ENCODE results near the gene CLBA1.
A peak's percentile ranks its signal among the peaks of the same experiment; 100 is the strongest.

Gene CLBA1

GRCh38 chr14:104956290-104956890, 29.2 kb upstream of the CLBA1 start:
- no peak overlapping the region for H3K4me3 ChIP-seq (ENCODE audit: low read depth, low read length)
- no peaks in the 10 kb centered on the region for H3K9me3 ChIP-seq (ENCODE audit: control insufficient read depth, insufficient read depth, low read depth, low read length)
- CTCF ChIA-PET = no interaction called here
- H3K36me3 ChIP-seq (ENCODE audit: control insufficient read depth in 2 of 2, insufficient read depth in 1 of 2, low read length in 2 of 2) = no peaks in the 10 kb centered on the region
- POLR2A ChIA-PET = no interaction called here
- H3K27ac ChIP-seq (ENCODE audit: extremely low read depth, low read depth, low read length) = no peak overlapping the region
- TF ChIP-seq ZNF341 (tag by site-specific recombination; IDR thresholded peaks at IDR 0.05; ENCODE audit: low read depth) (no peak), ZNF132 (tag by site-specific recombination; IDR thresholded peaks at IDR 0.05; ENCODE audit: borderline replicate concordance) (no peak), ZNF426 (tag by site-specific recombination; IDR thresholded peaks at IDR 0.05) (no peak), ZNF521 (tag by site-specific recombination; IDR thresholded peaks at IDR 0.05) (no peak), SALL2 (tag by site-specific recombination; IDR thresholded peaks at IDR 0.05; ENCODE audit: borderline replicate concordance) (no peak), BCL11A (tag by site-specific recombination; IDR thresholded peaks at IDR 0.05; ENCODE audit: low read depth) (no peak), MYNN (tag by site-specific recombination; IDR thresholded peaks at IDR 0.05; ENCODE audit: borderline replicate concordance) (no peak), OVOL3 (tag by site-specific recombination; IDR thresholded peaks at IDR 0.05) (no peak)
- no peaks in the 10 kb centered on the region for H3K4me1 ChIP-seq (ENCODE audit: control insufficient read depth, insufficient read depth, low read length)

- no peaks in the 10 kb centered on the region for H3K4me1 ChIP-seq (ENCODE audit: control insufficient read depth, insufficient read depth, low read length)
- TF ChIP-seq KLF1 (tag by site-specific recombination; IDR thresholded peaks at IDR 0.05) (peak; percentile 79), ZNF548 (tag by site-specific recombination; IDR thresholded peaks at IDR 0.05) (no peak), ZNF26 (tag by site-specific recombination; IDR thresholded peaks at IDR 0.05) (peak; percentile 9; the same call in 1 of the 2 replicates)
- CTCF ChIA-PET = no interaction called here
- no peak overlapping the region for H3K27ac ChIP-seq (ENCODE audit: extremely low read depth, low read depth, low read length)
- no peaks in the 10 kb centered on the region for H3K9me3 ChIP-seq (ENCODE audit: control insufficient read depth, insufficient read depth, low read depth, low read length)
- H3K36me3 ChIP-seq (ENCODE audit: control insufficient read depth in 2 of 2, insufficient read depth in 1 of 2, low read length in 2 of 2) = no peaks in the 10 kb centered on the region
- H3K4me3 ChIP-seq (ENCODE audit: low read depth, low read length) = no peak overlapping the region
- POLR2A ChIA-PET = no interaction called here
Observed at GRCh38 chr14:104957146-104958113, 28.2 kb upstream of the CLBA1 start.

GRCh38 chr14:104964546-104964945, 21.0 kb upstream of the CLBA1 start:
- POLR2A ChIA-PET = no interaction called here
- no peak overlapping the region for H3K27ac ChIP-seq (ENCODE audit: extremely low read depth, low read depth, low read length)
- no peak for TF ChIP-seq ZNF792 (tag by site-specific recombination; IDR thresholded peaks at IDR 0.05)
- no peak for TF ChIP-seq ZNF223 (tag by site-specific recombination; IDR thresholded peaks at IDR 0.05)
- TF ChIP-seq ZNF701 (tag by site-specific recombination; IDR thresholded peaks at IDR 0.05) = no peak
- no peak for TF ChIP-seq ZNF623 (tag by site-specific recombination; IDR thresholded peaks at IDR 0.05)
- TF ChIP-seq ZNF121 (tag by site-specific recombination; IDR thresholded peaks at IDR 0.05) = no peak
- TF ChIP-seq ZBTB7A (tag by site-specific recombination; IDR thresholded peaks at IDR 0.05; ENCODE audit: low read depth) = no peak
- TF ChIP-seq ZNF10 (tag by site-specific recombination; IDR thresholded peaks at IDR 0.05) = no peak
- no peak for TF ChIP-seq ZSCAN30 (tag by site-specific recombination; IDR thresholded peaks at IDR 0.05)
- TF ChIP-seq ZSCAN16 (tag by site-specific recombination; IDR thresholded peaks at IDR 0.05) = no peak
- TF ChIP-seq ZNF776 (tag by site-specific recombination; IDR thresholded peaks at IDR 0.05; ENCODE audit: borderline replicate concordance) = no peak
- no peak for TF ChIP-seq OVOL3 (tag by site-specific recombination; IDR thresholded peaks at IDR 0.05)
- no peak for TF ChIP-seq ZSCAN23 (tag by site-specific recombination; IDR thresholded peaks at IDR 0.05)
- no peak for TF ChIP-seq ZNF18 (tag by site-specific recombination; IDR thresholded peaks at IDR 0.05)
- TF ChIP-seq ZNF654 (tag by site-specific recombination; IDR thresholded peaks at IDR 0.05; ENCODE audit: low read depth) = no peak
- TF ChIP-seq ZNF791 (tag by site-specific recombination; IDR thresholded peaks at IDR 0.05) = no peak
- TF ChIP-seq ZNF768 (tag by site-specific recombination; IDR thresholded peaks at IDR 0.05) = no peak
- no peak for TF ChIP-seq INSM2 (tag by site-specific recombination; IDR thresholded peaks at IDR 0.05)
- CTCF ChIA-PET = interaction anchor here (1.9 kb wide), 1 partner anchor 11 kb away, joined by 9 read pairs; no protein-coding TSS in a partner anchor
- no peak overlapping the region for H3K4me3 ChIP-seq (ENCODE audit: low read depth, low read length)
- no peaks in the 10 kb centered on the region for H3K9me3 ChIP-seq (ENCODE audit: control insufficient read depth, insufficient read depth, low read depth, low read length)
- no peaks in the 10 kb centered on the region for H3K36me3 ChIP-seq (ENCODE audit: control insufficient read depth in 2 of 2, insufficient read depth in 1 of 2, low read length in 2 of 2)
- peaks cover 9% of the 10 kb centered on the region for H3K4me1 ChIP-seq (ENCODE audit: control insufficient read depth, insufficient read depth, low read length)
